ENCODE data around the gene BLOC1S2.
"Not testable (repeated sequence)": the region's sequence is repeated elsewhere in the genome, so short reads cannot be mapped to it uniquely, and the experiment has no call there.

The BLOC1S2 gene

GRCh38 chr10:100286051-100287033, at the start of gene BLOC1S2:
Gene BLOC1S2, minus strand, starts transcription at chr10:100286680. Its CDS starts 21 bp downstream, at chr10:100286659.
- peak; percentile 77 for DNase-seq

- DNase-seq = no peak
Observed at GRCh38 chr10:100334762-100335161, 48.3 kb upstream of the BLOC1S2 start.

GRCh38 chr10:100333661-100334440, 47.4 kb upstream of the BLOC1S2 start:
- no peak for DNase-seq

- no peak for DNase-seq
Observed at GRCh38 chr10:100333106-100333505, 46.6 kb upstream of the BLOC1S2 start.

- DNase-seq = no peak
Observed at GRCh38 chr10:100330079-100330478, 43.6 kb upstream of the BLOC1S2 start, which contains the start of gene PKD2L1. Gene PKD2L1, minus strand, starts transcription at chr10:100330228. Its CDS starts 125 bp downstream, at chr10:100330103.

- no peak for DNase-seq
Observed at GRCh38 chr10:100328198-100328597, 41.7 kb upstream of the BLOC1S2 start.

GRCh38 chr10:100327718-100328009, 41.2 kb upstream of the BLOC1S2 start:
- DNase-seq = no peak

- no peak for DNase-seq
Observed at GRCh38 chr10:100327007-100327717, 40.7 kb upstream of the BLOC1S2 start.

GRCh38 chr10:100325158-100325557, 38.7 kb upstream of the BLOC1S2 start:
- no peak for DNase-seq

GRCh38 chr10:100319707-100320402, 33.4 kb upstream of the BLOC1S2 start:
- DNase-seq = no peak

GRCh38 chr10:100318207-100318606, 31.7 kb upstream of the BLOC1S2 start:
- DNase-seq = no peak

- DNase-seq = no peak
Observed at GRCh38 chr10:100315615-100316014, 29.1 kb upstream of the BLOC1S2 start.

GRCh38 chr10:100311298-100311697, 24.8 kb upstream of the BLOC1S2 start:
- DNase-seq = no peak

GRCh38 chr10:100307684-100308083, 21.2 kb upstream of the BLOC1S2 start:
- DNase-seq = no peak

- DNase-seq = no peak
Observed at GRCh38 chr10:100306861-100307260, 20.4 kb upstream of the BLOC1S2 start.

GRCh38 chr10:100304414-100304813, 17.9 kb upstream of the BLOC1S2 start:
- no peak for DNase-seq

- no peak for DNase-seq
Observed at GRCh38 chr10:100303724-100304319, 17.3 kb upstream of the BLOC1S2 start.

GRCh38 chr10:100301123-100301522, 14.6 kb upstream of the BLOC1S2 start:
- DNase-seq = not testable (repeated sequence)

GRCh38 chr10:100297242-100297641, 10.8 kb upstream of the BLOC1S2 start:
- no peak for DNase-seq

- no peak for DNase-seq
Observed at GRCh38 chr10:100293066-100293465, 6.6 kb upstream of the BLOC1S2 start.

- not testable (repeated sequence) for DNase-seq
Observed at GRCh38 chr10:100292300-100292699, 5.8 kb upstream of the BLOC1S2 start.

GRCh38 chr10:100291356-100291755, 4.9 kb upstream of the BLOC1S2 start:
- DNase-seq = no peak

Measured in NK-92 treated with Interleukin-12 subunit alpha and Interleukin-12 subunit beta, amount 100 ng/mL, for 24 hours (cell line).